ENCODE measurements around the gene NUCKS1.

- TF ChIP-seq ZNF274 (IDR thresholded peaks at IDR 0.05; ENCODE audit: low read depth, low read length): no peak
- no peak for TF ChIP-seq YY1 (IDR thresholded peaks at IDR 0.05; ENCODE audit: insufficient read depth, insufficient read length)
These were observed 77.0 kb downstream of the NUCKS1 start for GRCh38 chr1:205672970-205673369.
